ENCODE data around the gene KEL. TPM values are rescaled to one million over a fixed set of nuclear protein-coding genes. Genes with fewer than 3 reads are reported as not detected.

Gene KEL
- total RNA-seq, 2 experiments from 2014 or later: 0.19 TPM; not detected in 1

- peaks cover 5% of the 10 kb centered on the region for H3K27me3 Mint-ChIP-seq
- Histone ChIP-seq H3K27me3 (ENCODE audit: control insufficient read depth in 1 of 2, insufficient read depth in 2 of 2, low read length in 2 of 2) (no peaks in the 10 kb centered on the region), H3K4me3 (ENCODE audit: low read length) (no peak overlapping the region), H3K36me3 (ENCODE audit: insufficient read depth, low read length) (no peaks in the 10 kb centered on the region), H3K4me1 (ENCODE audit: insufficient read depth, low read length) (no peaks in the 10 kb centered on the region), H3K27ac (ENCODE audit: low read depth in 1 of 2, low read length in 2 of 2) (no peak overlapping the region), H3K9me3 (ENCODE audit: control insufficient read depth in 1 of 2, insufficient read depth in 1 of 2, low read length in 2 of 2) (no peaks in the 10 kb centered on the region)
- H3K4me1 Mint-ChIP-seq (ENCODE audit: low read depth): no peaks in the 10 kb centered on the region
- POLR2A ChIA-PET: interaction anchor here (0.7 kb wide), 1 partner anchor 18 kb away, joined by 3 read pairs; no protein-coding TSS in a partner anchor
- CTCF ChIA-PET: no interaction called here
- ATAC-seq (ENCODE audit: poor library complexity): no peak
- H3K36me3 Mint-ChIP-seq (ENCODE audit: low read depth): no peaks in the 10 kb centered on the region
- H3K9me3 Mint-ChIP-seq: no peaks in the 10 kb centered on the region
- TF ChIP-seq, protein P1, sequence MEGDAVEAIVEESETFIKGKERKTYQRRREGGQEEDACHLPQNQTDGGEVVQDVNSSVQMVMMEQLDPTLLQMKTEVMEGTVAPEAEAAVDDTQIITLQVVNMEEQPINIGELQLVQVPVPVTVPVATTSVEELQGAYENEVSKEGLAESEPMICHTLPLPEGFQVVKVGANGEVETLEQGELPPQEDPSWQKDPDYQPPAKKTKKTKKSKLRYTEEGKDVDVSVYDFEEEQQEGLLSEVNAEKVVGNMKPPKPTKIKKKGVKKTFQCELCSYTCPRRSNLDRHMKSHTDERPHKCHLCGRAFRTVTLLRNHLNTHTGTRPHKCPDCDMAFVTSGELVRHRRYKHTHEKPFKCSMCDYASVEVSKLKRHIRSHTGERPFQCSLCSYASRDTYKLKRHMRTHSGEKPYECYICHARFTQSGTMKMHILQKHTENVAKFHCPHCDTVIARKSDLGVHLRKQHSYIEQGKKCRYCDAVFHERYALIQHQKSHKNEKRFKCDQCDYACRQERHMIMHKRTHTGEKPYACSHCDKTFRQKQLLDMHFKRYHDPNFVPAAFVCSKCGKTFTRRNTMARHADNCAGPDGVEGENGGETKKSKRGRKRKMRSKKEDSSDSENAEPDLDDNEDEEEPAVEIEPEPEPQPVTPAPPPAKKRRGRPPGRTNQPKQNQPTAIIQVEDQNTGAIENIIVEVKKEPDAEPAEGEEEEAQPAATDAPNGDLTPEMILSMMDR (IDR thresholded peaks at IDR 0.05): no peak
- intact Hi-C loops (cut with DNase I, micrococcal nuclease): no loop called here
- no peak for DNase-seq
- no peak overlapping the region for H3K4me3 Mint-ChIP-seq
- no peak overlapping the region for H3K27ac Mint-ChIP-seq
Measured at GRCh38 chr7:142897691-142898090, 64.5 kb downstream of the KEL start.

DNA sequence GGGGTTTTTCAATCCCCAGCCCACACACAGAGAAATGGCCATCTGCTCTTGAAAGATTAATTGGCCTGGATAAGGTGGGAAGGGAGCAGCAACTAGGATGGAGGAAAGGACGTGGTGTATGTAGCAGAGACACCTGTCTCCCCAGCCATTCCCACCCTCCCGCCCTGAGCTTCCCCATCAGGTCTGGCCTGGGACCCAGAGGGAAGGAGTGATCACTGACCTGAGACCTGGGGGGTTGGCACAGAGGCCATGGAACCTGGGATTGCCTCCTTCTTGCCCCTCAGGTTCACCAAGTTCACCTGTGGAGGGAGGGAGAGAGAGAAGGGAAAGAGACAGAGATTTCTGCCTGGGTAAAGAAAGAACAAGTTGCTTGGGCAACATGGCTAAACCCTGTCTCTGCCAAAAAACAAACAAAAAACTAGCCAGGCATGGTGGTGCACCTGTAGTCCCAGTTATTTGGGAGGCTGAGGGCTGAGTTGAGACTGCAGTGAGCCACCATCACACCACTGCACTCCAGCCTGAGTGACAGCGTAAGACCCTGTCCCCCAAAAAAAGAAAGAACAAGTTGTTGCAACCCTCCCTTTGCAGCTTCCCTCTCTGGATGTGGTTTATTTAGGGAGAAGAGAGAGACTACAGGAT lies 65.3 kb downstream of the KEL start:
- no peaks in the 10 kb centered on the region for H3K4me1 Mint-ChIP-seq (ENCODE audit: low read depth)
- no peak overlapping the region for H3K27ac ChIP-seq (ENCODE audit: low read depth in 1 of 2, low read length in 2 of 2)
- intact Hi-C loops (cut with DNase I, micrococcal nuclease): no loop called here
- no peak overlapping the region for H3K27ac Mint-ChIP-seq
- ATAC-seq (ENCODE audit: poor library complexity) (no peak), DNase-seq (no peak)
- POLR2A ChIA-PET: no interaction called here
- no peaks in the 10 kb centered on the region for H3K27me3 ChIP-seq (ENCODE audit: control insufficient read depth in 1 of 2, insufficient read depth in 2 of 2, low read length in 2 of 2)
- no peaks in the 10 kb centered on the region for H3K4me1 ChIP-seq (ENCODE audit: insufficient read depth, low read length)
- peaks cover 5% of the 10 kb centered on the region for H3K27me3 Mint-ChIP-seq
- H3K4me3 Mint-ChIP-seq: no peak overlapping the region
- TF ChIP-seq, protein P1 (IDR thresholded peaks at IDR 0.05): no peak
- no peaks in the 10 kb centered on the region for H3K9me3 Mint-ChIP-seq
- H3K4me3 ChIP-seq (ENCODE audit: low read length): no peak overlapping the region
- no peaks in the 10 kb centered on the region for H3K36me3 Mint-ChIP-seq (ENCODE audit: low read depth)
- no peaks in the 10 kb centered on the region for H3K9me3 ChIP-seq (ENCODE audit: control insufficient read depth in 1 of 2, insufficient read depth in 1 of 2, low read length in 2 of 2)
- CTCF ChIA-PET: no interaction called here
- no peaks in the 10 kb centered on the region for H3K36me3 ChIP-seq (ENCODE audit: insufficient read depth, low read length)

DNA sequence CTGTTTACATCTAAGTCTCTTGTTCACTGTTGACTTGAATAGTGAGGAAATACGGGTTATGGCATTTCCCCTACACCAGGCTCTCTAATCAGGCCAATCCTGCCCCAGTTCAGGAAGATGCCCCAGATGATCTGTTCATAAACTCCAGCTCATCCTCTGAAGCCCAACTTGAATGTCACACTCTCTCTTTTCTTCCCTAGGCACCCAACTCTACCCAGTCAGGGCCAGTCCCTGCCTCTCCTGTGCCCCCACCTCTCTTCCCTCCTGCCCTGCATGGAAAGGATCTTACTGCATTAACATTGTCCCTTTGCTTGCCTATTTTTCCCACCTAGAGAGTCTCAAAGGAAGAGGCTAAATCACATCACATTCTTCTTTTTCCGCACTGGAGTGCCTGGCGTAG lies 66.0 kb downstream of the KEL start:
- intact Hi-C loops (cut with DNase I, micrococcal nuclease): no loop called here
- TF ChIP-seq, protein P1 (IDR thresholded peaks at IDR 0.05): no peak
- Histone ChIP-seq H3K9me3 (ENCODE audit: control insufficient read depth in 1 of 2, insufficient read depth in 1 of 2, low read length in 2 of 2) (no peaks in the 10 kb centered on the region), H3K36me3 (ENCODE audit: insufficient read depth, low read length) (no peaks in the 10 kb centered on the region), H3K27ac (ENCODE audit: low read depth in 1 of 2, low read length in 2 of 2) (no peak overlapping the region), H3K4me1 (ENCODE audit: insufficient read depth, low read length) (no peaks in the 10 kb centered on the region), H3K27me3 (ENCODE audit: control insufficient read depth in 1 of 2, insufficient read depth in 2 of 2, low read length in 2 of 2) (no peaks in the 10 kb centered on the region), H3K4me3 (ENCODE audit: low read length) (no peak overlapping the region)
- DNase-seq (no peak), ATAC-seq (ENCODE audit: poor library complexity) (no peak)
- POLR2A ChIA-PET: no interaction called here
- H3K4me3 Mint-ChIP-seq: no peak overlapping the region
- H3K36me3 Mint-ChIP-seq (ENCODE audit: low read depth): no peaks in the 10 kb centered on the region
- H3K27ac Mint-ChIP-seq: no peak overlapping the region
- no peaks in the 10 kb centered on the region for H3K9me3 Mint-ChIP-seq
- CTCF ChIA-PET: no interaction called here
- H3K4me1 Mint-ChIP-seq (ENCODE audit: low read depth): no peaks in the 10 kb centered on the region
- H3K27me3 Mint-ChIP-seq: peaks cover 5% of the 10 kb centered on the region
